Mesendoderm (in vitro differentiated cells): ENCODE measurements around the gene ELANE.

Experiments
- DNase-seq: peaks from one replicate; pipeline ENCODE4 v3.0.0; 2013
- H2AK5ac ChIP-seq: 2 replicates; pipeline ENCODE4 v1.6.1; 2013; ENCODE audit warnings: low read length, inconsistent platforms
- H2BK120ac ChIP-seq: 2 replicates; pipeline ENCODE4 v1.6.1; 2013; ENCODE audit warnings: low read depth, mild to moderate bottlenecking, low read length, moderate library complexity, mixed read lengths
- H2BK15ac ChIP-seq: replicated peaks from 2 replicates; pipeline ENCODE4 v1.6.1; 2013; ENCODE audit warnings: low read depth, mild to moderate bottlenecking, moderate library complexity
- H2BK5ac ChIP-seq: 2 replicates; pipeline ENCODE4 v1.6.1; 2013; ENCODE audit warnings: low read length, inconsistent platforms
- H3K18ac ChIP-seq: 2 replicates; pipeline ENCODE4 v1.6.1; 2013; ENCODE audit warnings: mild to moderate bottlenecking, low read length, mixed read lengths
- H3K23ac ChIP-seq: one replicate; pipeline ENCODE4 v1.6.1; 2013; ENCODE audit warnings: low read length
- H3K27ac ChIP-seq: 2 replicates; pipeline ENCODE4 v1.5.1; 2013; ENCODE audit warnings: low read depth, mild to moderate bottlenecking, inconsistent platforms, low read length, moderate library complexity
- H3K27me3 ChIP-seq: 2 replicates; pipeline ENCODE4 v1.6.1; 2013; ENCODE audit warnings: low read length, control low read depth, mild to moderate bottlenecking, inconsistent platforms; ENCODE audit not compliant: insufficient read depth, poor library complexity
- H3K36me3 ChIP-seq: 2 replicates; pipeline ENCODE4 v1.6.1; 2013; ENCODE audit warnings: low read length, inconsistent platforms; ENCODE audit not compliant: control insufficient read depth, insufficient read depth
- H3K4ac ChIP-seq: one replicate; pipeline ENCODE4 v1.6.1; 2013; ENCODE audit warnings: low read depth, mild to moderate bottlenecking, low read length, moderate library complexity
- H3K4me1 ChIP-seq: 2 replicates; pipeline ENCODE4 v1.6.1; 2013; ENCODE audit warnings: low read depth, low read length, inconsistent platforms; ENCODE audit not compliant: control insufficient read depth
- H3K4me2 ChIP-seq: 2 replicates; pipeline ENCODE4 v1.6.1; 2013; ENCODE audit warnings: low read length
- H3K4me3 ChIP-seq: 2 replicates; pipeline ENCODE4 v1.5.1; 2013; ENCODE audit warnings: mild to moderate bottlenecking, low read length
- H3K56ac ChIP-seq: one replicate; pipeline ENCODE4 v1.6.1; 2013; ENCODE audit warnings: low read length
- H3K79me1 ChIP-seq: 2 replicates; pipeline ENCODE4 v1.6.1; 2013; ENCODE audit warnings: low read length, inconsistent platforms
- H3K79me2 ChIP-seq: 2 replicates; pipeline ENCODE4 v1.6.1; 2013; ENCODE audit warnings: mild to moderate bottlenecking, low read length; ENCODE audit not compliant: control insufficient read depth, insufficient read depth
- H3K9ac ChIP-seq: 2 replicates; pipeline ENCODE4 v1.6.1; 2013; ENCODE audit warnings: low read length, inconsistent platforms
- H4K5ac ChIP-seq: one replicate; pipeline ENCODE4 v1.6.1; 2013; ENCODE audit warnings: low read length
- H4K8ac ChIP-seq: one replicate; pipeline ENCODE4 v1.6.1; 2013; ENCODE audit warnings: low read depth, mild to moderate bottlenecking, control low read depth, low read length, moderate library complexity
- WGBS: extraction: QIAGEN DNeasy Blood & Tissue Kit; methylation state at CpG from one replicate; pipeline ENCODE4 v1.1.7; 2013; ENCODE audit warnings: low lambda C conversion rate, missing lambda C conversion rate; ENCODE audit not compliant: insufficient coverage; ENCODE audit errors: extremely low coverage; 5-methylcytosine and 5-hydroxymethylcytosine counted together

ELANE gene

DNA sequence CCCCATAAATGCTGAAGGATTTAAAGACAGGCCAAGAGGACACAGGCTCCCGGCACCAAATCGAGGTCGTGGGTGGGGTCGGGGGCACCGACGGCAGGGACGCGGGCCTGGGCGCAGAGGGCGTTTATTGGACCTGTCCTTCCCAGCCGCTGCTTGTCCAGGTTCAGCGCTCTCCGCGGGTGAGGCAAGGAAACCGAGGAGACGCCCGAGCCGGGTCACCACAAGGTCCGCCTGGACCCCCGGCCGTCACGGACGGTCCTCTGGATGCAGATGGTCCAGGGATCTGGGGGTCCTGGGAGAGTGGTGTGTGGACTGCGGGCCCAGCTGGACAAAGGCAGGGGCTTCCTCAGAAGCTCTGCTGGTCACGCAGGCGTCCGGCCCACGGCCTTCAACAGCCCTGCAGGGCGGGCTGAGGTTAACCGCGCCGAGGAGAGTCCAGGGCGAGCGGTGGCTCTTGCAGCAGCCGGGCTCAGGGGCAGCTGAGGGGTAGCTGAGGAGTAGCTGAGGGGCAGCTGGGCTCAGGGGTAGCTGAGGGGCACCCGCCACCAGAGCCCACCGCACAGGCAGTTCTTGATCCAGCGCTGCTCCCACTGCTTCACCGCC is 15.9 kb downstream of the ELANE start:
- no peaks in the 10 kb centered on the region for H3K79me2 ChIP-seq
- H3K18ac ChIP-seq, result no peak overlapping the region
- no peaks in the 10 kb centered on the region for H3K4me1 ChIP-seq
- no peak overlapping the region for H3K4me2 ChIP-seq
- no peaks in the 10 kb centered on the region for H3K27me3 ChIP-seq
- DNase-seq, result no peak
- H2AK5ac ChIP-seq, result no peak overlapping the region
- H2BK5ac ChIP-seq, result no peak overlapping the region
- WGBS, result no CpG with 5 or more reads among the region's 39 CpGs
- H4K8ac ChIP-seq, result no peak overlapping the region
- H3K27ac ChIP-seq, result no peak overlapping the region
- no peak overlapping the region for H2BK120ac ChIP-seq
- no peaks in the 10 kb centered on the region for H3K79me1 ChIP-seq
- no peak overlapping the region for H3K4me3 ChIP-seq
- no peak overlapping the region for H3K23ac ChIP-seq
- H2BK15ac ChIP-seq, result no peak overlapping the region
- H3K9ac ChIP-seq, result no peak overlapping the region
- no peak overlapping the region for H3K56ac ChIP-seq
- H3K36me3 ChIP-seq, result peaks cover 2% of the 10 kb centered on the region
- no peak overlapping the region for H4K5ac ChIP-seq
- H3K4ac ChIP-seq, result no peak overlapping the region

GRCh38 chr19:868458-869244 is 16.5 kb downstream of the ELANE start:
- Histone ChIP-seq H2AK5ac (no peak overlapping the region), H3K23ac (no peak overlapping the region), H4K8ac (no peak overlapping the region), H4K5ac (no peak overlapping the region), H3K79me2 (no peaks in the 10 kb centered on the region), H3K27me3 (no peaks in the 10 kb centered on the region), H3K9ac (no peak overlapping the region), H3K56ac (no peak overlapping the region), H3K4me3 (no peak overlapping the region), H2BK15ac (no peak overlapping the region), H3K36me3 (peaks cover 2% of the 10 kb centered on the region), H3K4ac (no peak overlapping the region), H3K4me2 (no peak overlapping the region), H3K18ac (no peak overlapping the region), H3K27ac (no peak overlapping the region), H2BK120ac (no peak overlapping the region), H3K79me1 (no peaks in the 10 kb centered on the region), H3K4me1 (no peaks in the 10 kb centered on the region), H2BK5ac (no peak overlapping the region)
- WGBS, result no CpG with 5 or more reads among the region's 34 CpGs
- DNase-seq, result no peak

- no peak overlapping the region for H4K5ac ChIP-seq
- no peak overlapping the region for H3K4me2 ChIP-seq
- no peaks in the 10 kb centered on the region for H3K79me1 ChIP-seq
- peak; percentile 61 for DNase-seq
- no peaks in the 10 kb centered on the region for H3K27me3 ChIP-seq
- no peak overlapping the region for H3K4me3 ChIP-seq
- H3K9ac ChIP-seq, result no peak overlapping the region
- H3K4me1 ChIP-seq, result no peaks in the 10 kb centered on the region
- H3K36me3 ChIP-seq, result peaks cover 2% of the 10 kb centered on the region
- no peak overlapping the region for H4K8ac ChIP-seq
- no peak overlapping the region for H2BK5ac ChIP-seq
- no peak overlapping the region for H3K27ac ChIP-seq
- no peak overlapping the region for H2BK15ac ChIP-seq
- no peak overlapping the region for H3K23ac ChIP-seq
- H3K56ac ChIP-seq, result no peak overlapping the region
- H2BK120ac ChIP-seq, result no peak overlapping the region
- H2AK5ac ChIP-seq, result no peak overlapping the region
- H3K79me2 ChIP-seq, result no peaks in the 10 kb centered on the region
- WGBS, result no CpG with 5 or more reads among the region's 29 CpGs
- H3K18ac ChIP-seq, result no peak overlapping the region
- H3K4ac ChIP-seq, result no peak overlapping the region
Observed at GRCh38 chr19:869245-870177, 17.4 kb downstream of the ELANE start.

DNA sequence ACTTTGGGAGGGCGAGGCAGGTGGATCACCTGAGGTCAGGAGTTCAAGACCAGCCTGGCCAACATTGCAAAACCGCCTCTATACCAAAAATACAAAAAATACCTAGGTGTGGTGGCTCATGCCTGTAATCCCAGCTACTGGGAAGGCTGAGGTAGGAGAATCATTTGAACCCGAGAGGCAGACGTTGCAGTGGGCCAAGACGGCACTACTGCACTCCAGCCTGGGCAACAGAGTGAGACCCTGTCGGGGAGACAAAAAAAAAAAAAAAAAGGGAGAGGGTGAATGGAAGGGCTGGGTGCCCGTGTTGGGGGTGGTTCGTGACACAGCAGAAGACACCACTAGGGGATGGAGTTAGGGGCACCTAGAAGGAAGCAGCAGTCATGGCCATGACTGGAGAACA is 18.2 kb downstream of the ELANE start:
- no peaks in the 10 kb centered on the region for H3K4me1 ChIP-seq
- no peak overlapping the region for H3K9ac ChIP-seq
- H3K27ac ChIP-seq, result no peak overlapping the region
- H3K4me3 ChIP-seq, result no peak overlapping the region
- no peaks in the 10 kb centered on the region for H3K79me2 ChIP-seq
- no peaks in the 10 kb centered on the region for H3K27me3 ChIP-seq
- H3K56ac ChIP-seq, result no peak overlapping the region
- H4K8ac ChIP-seq, result no peak overlapping the region
- no peak overlapping the region for H4K5ac ChIP-seq
- DNase-seq, result no peak
- H3K4me2 ChIP-seq, result no peak overlapping the region
- no peak overlapping the region for H3K18ac ChIP-seq
- no peak overlapping the region for H2BK5ac ChIP-seq
- no CpG with 5 or more reads among the region's 8 CpGs for WGBS
- H3K4ac ChIP-seq, result no peak overlapping the region
- no peak overlapping the region for H2BK120ac ChIP-seq
- H2BK15ac ChIP-seq, result no peak overlapping the region
- H3K23ac ChIP-seq, result no peak overlapping the region
- H3K79me1 ChIP-seq, result no peaks in the 10 kb centered on the region
- H2AK5ac ChIP-seq, result no peak overlapping the region
- peaks cover 2% of the 10 kb centered on the region for H3K36me3 ChIP-seq

DNA sequence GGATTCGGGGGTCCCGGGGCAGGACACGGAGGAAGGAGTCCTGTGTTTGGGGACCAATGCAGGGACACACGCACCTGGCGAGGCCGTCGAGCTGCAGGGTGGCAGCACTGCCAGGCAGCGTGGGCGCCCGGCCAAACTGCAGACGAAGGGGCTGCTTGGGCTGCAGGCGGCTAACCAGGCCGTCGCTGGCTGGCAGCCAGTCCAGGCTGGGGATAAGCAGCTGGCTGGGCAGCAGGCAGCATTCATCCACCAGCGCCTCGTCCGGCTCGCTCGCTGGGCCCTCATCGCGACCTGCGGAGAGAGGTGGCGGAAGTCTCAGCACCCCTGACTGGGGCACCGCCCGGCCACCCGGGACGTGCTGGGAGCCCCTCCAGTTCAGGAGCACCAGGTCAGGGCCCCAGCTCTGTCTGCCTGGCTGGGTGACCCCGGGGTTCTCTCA is 18.9 kb downstream of the ELANE start:
- Histone ChIP-seq H3K23ac (no peak overlapping the region), H3K56ac (no peak overlapping the region), H3K4me2 (no peak overlapping the region), H3K27ac (no peak overlapping the region), H4K5ac (no peak overlapping the region), H3K27me3 (no peaks in the 10 kb centered on the region), H3K4ac (no peak overlapping the region), H3K79me2 (no peaks in the 10 kb centered on the region), H3K4me3 (no peak overlapping the region), H4K8ac (no peak overlapping the region), H3K9ac (no peak overlapping the region), H3K36me3 (peaks cover 2% of the 10 kb centered on the region), H2BK120ac (no peak overlapping the region), H2BK5ac (no peak overlapping the region), H3K4me1 (no peaks in the 10 kb centered on the region), H3K18ac (no peak overlapping the region), H3K79me1 (no peaks in the 10 kb centered on the region), H2BK15ac (no peak overlapping the region), H2AK5ac (no peak overlapping the region)
- WGBS, result no CpG with 5 or more reads among the region's 28 CpGs
- DNase-seq, result no peak
